HG02973 (cell line): ENCODE measurements around the gene PIK3C2B.

Experiments used
- ATAC-seq: cut with Tn5 transposase; IDR thresholded peaks from one replicate; pipeline ENCODE4 v1.9.1; 2021; ENCODE audit warnings: moderate library complexity; ENCODE audit not compliant: unreplicated experiment

The PIK3C2B gene

GRCh38 chr1:204445860-204446412 lies 48.7 kb downstream of the PIK3C2B start:
- no peak for ATAC-seq
